ENCODE measurements around the gene GRHL1.
A peak's percentile ranks its signal among the peaks of the same experiment; 100 is the strongest.
"Not testable (repeated sequence)": the region's sequence is repeated elsewhere in the genome, so short reads cannot be mapped to it uniquely, and the experiment has no call there.

The GRHL1 gene

DNA sequence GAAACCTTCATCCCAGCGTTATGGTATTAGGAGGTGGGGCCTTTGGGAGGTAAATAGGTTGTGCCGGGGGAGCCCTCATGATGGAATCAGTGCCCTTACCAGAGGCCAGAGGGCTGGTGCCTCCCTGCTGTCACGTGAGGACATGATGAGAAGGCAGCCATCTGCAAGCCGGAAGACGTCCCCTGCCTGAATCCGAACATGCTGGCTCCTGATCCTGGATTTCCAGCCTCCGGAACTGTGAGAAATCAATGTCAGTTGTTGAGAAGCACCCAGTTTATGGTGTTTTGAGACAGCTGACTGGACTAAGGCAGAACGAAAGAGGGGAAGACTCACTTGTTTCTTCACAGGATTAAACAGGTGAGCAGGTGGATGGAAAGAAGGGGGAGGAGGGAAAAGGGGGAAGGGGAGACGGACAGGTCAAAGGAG lies 78.8 kb downstream of the GRHL1 start:
- no peak for DNase-seq

DNA sequence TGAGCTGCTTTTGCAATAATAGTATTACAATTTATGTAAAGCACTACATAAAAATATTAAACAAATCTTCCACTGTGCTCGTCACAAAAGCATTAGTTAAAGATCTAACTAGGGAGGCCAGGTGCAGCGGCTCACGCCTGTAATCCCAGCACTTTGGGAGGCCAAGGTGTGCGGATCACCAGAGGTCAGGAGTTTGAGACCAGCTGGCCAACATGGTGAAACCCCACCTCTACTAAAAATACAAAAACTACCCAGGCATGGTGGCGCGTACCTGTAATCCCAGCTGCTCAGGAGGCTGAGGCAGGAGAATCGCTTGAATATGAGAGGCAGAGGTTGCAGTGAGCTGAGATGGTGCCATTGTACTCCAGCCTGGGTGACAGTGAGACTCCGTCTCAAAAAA lies 79.3 kb downstream of the GRHL1 start:
- DNase-seq = not testable (repeated sequence)

DNA sequence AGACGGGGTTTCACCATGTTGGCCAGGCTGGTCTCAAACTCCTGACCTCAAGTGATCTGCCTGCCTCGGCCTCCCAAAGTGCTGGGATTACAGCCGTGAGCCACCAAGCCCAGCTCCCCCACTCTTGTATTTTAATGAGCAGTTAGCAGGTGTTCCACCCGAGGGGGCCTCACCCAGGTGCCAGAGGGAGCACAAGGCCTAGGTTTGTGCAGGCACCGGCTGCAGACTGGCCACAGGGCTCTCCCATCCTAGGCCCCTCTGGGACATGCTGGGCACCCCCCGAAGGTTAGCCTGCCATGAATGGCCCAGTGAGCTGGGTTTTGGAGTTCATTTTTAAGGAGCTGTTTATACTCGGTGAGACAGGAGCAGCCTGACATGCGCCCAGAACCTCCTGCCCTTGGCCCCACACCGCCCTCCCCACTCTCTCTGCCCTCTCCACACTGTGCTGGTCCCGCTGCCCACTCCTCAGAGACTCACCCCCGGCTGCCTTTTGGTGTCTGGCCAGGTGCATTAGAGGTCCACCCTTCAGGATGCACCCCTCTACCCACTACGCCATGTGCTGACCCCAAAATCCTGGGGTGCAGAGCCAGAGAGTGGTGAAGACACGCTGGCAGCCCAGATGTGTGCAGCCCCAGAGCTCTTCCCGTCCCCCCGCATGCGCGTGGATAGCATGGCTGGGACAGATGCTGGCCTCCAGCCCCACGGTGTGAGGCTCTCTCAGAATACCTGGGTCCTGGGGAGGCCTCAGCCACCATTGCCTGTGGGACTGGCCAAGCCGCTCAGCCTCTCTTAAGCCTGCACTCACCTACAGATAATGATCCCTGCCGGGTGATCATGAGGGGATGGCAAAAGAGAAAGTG lies 80.6 kb downstream of the GRHL1 start:
- no peak for DNase-seq

DNA sequence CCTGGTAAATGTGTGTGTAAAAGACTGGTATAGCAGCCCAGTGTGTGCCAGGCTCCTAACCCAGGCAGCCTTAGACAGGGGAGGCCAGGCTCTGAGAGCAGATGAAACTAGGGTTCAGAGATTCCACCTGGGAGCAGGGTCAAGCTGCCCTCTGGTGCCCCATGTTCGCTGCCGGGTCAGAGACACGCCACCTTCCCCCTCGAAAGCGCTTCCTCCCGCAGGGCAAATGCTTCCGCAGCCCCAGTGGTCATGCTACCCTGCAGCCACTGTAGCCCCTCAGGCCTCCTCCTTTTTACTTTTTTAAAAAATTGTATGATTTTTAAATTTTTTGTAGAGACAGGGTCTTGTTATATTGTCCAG lies 81.2 kb downstream of the GRHL1 start:
- DNase-seq = no peak

DNA sequence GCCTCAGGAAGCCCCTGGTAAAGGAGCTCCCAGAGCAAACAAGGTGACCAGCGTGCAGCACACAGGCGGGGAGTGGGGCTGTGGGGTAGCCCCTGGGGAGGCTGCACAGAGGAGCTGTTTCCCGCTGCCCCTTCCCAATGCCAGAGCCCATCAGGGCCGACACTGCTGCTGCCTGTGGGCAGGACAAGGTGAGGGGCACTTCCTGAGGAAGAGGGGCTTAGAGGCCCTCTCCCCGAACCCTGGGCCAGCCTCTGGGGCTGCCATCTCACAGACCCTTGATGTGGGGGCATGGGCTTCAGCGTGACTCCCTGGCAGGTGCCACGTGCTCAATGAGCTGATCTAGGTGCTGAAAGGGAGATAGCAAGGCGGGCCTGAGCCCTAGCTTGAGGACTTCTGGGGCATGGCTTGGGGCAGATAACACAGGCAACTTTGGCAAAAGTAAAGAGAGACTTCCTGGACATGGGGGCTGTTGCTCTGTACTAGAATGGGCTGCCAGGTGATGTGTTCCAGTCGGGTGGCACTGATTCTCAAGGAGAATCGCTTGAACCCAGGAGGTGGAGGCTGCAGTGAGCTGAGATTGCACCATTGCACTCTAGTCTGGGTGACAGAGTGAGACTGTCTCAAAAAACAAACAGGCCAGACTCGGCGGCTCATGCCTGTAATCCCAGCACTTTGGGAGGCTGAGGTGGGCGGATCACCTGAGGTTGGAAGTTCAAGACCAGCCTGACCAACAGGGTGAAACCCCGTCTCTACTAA lies 81.9 kb downstream of the GRHL1 start:
- DNase-seq = no peak

DNA sequence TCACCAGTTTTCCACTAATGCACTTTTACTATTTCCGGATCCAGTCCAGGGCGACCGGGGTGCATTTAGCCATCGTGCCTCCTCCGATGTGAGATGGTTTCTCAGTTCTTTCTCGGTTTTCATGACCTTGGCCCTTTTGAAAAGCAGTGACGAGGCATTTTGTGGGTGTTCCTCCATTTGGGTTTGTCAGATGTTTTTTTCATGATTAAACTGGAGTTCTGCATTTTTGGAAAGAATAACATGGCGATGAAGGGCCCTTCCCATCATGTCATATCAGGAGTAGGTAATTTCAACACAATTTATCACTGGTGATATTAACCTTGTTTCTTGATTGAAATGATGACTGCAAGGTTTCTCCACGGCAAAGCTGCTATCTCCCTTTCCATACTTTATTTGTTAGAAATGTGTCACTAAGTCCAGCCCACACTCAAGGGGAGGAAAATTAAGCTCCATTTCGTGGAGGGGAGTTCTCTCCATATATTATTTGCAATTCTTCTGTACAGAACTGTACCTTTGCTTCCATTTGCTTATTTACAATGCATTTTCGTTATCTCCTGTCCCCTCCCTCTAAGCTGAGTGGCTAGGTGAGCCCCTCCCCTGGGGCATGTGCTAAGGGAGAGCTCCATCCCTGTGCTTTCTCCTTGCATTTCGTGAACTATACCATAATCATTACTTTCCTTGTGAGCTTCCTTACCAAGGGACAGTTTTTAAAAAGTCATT lies 83.0 kb downstream of the GRHL1 start:
- DNase-seq = no peak

DNA sequence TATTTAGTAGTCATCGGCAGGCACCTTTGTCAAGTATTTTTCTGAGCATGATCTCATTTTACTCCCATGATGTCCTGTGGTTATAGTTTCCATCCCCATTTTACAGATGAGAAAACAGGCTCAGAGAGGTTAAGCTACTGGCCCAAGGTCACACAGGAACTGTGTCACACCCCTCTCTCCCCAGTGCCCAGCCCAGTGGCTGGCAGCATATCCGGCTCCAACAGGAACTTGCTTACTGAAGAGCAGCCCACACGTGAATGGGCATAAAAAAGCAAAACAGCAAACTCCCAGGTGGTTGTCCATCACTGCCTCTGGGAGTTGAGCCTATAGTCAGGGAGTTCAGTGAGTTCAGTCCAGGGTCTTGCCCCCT lies 83.5 kb downstream of the GRHL1 start:
- no peak for DNase-seq

DNA sequence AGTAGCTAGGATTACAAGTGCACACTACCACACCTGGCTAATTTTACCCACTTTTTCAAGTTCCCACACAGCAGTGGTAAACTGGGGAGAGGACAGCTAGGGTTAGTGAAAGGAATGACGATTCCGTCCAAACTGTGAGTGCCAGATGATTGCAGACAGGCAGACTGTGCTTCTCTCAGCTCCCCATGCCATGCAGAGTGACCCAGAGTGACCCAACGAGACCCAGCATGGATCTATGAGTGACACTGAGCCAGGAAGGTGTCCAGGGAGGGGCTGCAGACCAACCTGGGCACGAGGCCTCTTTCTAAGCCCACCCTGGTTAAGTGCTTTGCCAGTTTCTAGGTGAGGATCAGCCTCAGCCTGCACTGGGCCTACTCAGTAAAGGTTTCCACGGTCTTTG lies 84.1 kb downstream of the GRHL1 start:
- no peak for DNase-seq

DNA sequence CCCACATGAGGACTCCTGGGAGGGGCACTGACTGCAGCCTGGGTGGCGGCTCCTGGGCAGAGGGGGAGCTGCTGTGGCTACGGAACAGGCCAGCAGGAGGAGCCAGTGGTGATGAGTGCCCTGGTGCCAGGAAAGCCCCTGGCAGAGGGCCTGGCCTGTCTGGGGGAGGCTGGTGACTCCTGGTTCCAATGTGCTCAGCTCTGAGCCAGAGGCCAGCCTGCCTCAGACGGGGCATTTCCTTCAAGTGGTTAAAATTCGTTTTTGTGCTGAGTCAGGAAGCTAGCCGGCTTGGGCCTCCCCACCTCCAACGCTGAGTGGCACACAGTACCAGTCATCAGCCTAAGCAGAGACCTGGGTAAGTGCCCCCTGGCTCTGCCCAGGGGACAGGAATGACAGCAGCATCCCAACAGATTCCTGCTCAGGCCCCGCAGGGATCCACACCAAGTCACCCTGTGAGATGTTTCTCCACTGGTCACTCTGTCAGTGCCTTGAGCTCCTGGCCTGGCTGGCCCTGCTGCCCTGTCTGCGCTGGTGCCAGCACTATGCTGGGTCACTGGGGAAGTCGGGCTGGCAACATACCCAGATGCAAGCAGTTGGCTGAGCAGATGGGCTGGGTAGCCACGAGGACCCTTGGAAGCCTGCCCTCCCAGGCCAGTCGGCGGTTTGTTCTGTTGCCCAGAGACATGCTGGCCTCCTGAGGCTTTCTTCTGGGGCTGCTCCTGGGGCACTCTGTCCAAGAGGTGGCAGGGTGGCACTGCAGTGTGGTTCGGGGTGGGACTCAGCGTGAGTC lies 84.8 kb downstream of the GRHL1 start:
- DNase-seq = no peak

DNA sequence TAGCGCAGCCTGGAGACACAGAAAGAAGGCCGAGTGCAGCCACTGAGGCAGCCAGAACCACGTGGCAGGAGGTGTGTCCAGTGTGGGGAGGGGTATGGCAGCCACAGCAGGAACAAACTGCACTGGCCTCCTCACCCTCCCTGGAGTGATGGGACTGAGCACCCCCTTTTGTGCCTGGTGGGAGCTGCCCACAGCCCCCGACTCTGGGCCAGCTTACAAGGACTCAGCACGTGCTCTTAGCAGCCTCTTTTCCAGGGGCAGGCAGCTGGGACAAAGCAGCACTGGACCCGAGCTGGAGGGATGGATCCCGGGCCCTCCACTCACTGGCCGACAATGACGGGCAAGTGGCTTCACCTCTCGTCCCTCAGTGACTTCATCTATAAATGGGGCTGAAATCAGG lies 86.6 kb downstream of the GRHL1 start:
- DNase-seq = no peak

DNA sequence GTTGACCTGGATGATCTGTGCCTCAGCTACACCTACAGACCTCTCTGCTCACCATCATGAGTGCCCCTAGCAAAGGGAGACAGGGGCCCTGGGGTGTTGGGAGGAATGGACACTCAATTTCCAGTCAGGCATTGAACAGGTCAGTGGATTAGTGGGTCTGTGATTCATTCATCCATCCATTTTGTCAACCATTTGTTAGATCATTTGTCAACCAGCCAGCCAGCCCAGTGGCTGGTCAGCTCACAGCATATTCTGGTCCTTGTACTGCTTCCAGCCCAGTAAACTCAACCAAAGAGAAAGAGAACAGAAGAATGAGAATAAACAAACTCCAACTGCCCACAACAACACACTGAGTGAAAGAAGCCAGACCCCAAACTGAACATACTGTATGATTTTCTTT lies 87.2 kb downstream of the GRHL1 start:
- DNase-seq = no peak

DNA sequence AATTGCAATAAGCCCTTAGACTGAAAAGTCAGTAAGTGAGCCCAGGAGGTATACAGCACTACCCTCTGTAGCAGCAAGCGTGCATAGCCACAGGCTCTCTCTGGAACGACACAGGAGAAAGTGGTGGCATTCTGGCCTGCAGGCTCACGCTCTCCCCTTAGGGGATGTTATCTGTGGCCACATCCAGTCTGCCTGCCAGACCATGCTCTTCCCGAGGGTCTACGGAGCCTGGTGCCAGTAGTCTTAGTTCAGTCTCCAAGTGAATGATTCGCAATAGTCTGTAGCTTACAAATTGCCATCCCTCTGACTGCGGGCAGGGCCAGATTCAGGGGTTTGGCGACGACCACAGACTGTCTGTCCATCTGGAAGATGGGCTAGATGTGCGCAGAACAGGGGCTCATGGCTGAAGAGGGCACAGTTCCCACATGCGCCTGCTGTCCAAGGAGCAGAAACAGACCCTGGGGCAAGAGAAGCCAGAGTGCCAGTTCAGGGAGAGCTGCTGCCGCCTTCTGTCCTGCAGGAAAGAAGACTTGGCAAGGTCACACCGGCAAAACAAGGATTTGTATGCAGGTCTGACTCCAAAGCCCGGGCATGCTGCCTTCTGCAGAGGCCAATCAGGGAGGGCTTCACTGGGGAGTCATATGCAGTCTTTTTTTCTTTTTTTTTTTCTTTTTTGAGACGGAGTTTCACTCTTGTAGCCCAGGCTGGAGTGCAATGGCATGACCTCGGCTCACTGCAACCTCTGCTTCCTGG lies 88.3 kb downstream of the GRHL1 start:
- DNase-seq = no peak

DNA sequence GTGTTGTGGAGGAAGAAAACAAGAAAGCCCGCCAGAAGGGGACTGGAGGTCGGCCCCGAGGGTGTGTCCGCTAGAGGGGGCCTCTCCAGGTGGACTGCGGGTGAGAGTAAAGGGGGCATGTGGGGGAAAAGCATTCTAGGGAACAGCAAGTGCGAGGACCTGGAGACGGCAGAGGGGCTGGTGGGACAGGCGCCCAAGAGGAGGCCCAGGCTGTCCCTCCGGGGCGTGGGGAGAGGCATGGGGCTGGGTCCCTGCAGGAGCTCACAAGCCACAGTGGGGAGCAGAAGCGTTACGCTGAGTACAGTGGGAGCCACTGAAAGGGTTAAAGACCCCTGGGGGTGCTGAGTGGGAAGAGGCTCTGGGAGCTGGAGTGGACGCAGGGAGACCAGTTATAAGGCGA lies 90.2 kb downstream of the GRHL1 start:
- no peak for DNase-seq

DNA sequence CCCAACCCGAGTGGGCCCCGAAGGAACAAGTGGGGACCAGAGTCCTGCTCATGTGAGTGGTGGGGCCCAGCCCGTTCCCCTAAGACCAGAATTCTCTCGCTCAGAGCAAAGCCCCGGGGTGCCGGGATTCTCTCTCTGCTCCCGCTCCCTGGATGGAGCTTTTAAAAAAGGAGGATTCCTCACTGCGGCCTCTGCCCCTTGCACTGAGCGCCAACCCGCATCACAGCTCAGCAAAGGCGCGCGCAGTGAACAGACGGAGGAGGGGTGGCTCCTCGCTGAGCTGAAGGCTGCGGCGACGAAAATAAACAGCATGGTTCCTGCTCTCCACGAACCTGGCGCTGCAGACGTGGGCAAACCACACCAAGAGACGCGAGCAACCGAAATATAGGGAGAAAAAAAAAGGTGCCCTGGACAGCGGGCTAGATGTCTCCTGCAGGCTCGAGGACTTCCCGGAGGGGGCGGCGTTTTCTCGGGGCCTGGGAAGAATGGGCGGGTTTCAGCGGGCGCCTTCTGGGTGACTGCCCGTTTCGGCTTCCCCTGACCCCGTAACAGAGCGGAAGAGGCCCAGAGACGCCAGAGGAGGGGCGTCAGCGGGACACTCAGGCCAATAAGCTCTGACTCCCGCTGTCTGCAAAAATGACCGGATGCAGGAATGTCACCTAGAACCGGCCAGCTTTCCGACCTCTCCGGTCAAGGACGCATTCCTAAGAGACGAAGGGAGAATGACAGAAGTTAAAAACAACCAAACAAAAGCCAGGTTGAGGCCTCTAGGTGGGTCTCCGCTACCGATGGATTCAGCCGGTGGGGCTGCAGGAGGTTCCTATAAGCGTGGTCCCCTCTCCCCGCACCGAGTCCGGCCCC lies 91.0 kb downstream of the GRHL1 start:
- peak; percentile 14 for DNase-seq

DNA sequence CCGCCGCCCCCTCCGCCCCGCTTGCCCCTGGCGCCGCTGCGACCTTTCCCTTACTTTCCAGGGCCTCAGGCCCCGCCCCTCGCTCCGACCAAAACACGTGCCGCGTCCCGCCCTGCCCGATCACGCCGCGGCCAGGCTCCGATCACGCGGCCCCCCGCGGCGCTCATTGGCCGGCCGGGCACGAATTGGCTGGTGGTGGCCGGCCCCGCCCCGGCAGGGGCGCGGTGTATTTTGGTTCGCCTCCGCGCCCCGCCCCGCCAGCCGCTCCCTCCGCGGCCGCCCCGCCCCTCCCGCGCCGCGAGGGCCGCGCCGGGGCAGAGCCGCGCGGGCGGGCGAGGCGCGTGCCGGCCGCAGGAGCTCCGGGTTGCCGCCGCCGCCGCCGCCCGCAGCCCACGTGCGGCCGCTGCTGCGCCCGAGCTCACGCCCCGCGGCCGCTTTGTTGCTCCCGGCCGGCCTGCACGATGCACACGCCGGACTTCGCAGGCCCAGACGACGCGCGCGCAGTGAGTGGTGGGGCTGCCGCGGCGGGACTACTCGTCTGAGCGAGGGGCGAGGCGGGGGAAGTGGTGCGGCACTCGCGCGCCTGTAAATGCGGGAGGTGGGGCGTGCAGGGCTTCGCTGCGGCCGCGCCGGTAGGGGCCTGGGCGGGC lies 91.9 kb downstream of the GRHL1 start, which contains the start of gene KLF11:
TSS of gene KLF11 (plus strand) at position 295 of the 650 bp plus-strand sequence. CDS start at position 462, 167 bp downstream.
- DNase-seq = peak; percentile 83

DNA sequence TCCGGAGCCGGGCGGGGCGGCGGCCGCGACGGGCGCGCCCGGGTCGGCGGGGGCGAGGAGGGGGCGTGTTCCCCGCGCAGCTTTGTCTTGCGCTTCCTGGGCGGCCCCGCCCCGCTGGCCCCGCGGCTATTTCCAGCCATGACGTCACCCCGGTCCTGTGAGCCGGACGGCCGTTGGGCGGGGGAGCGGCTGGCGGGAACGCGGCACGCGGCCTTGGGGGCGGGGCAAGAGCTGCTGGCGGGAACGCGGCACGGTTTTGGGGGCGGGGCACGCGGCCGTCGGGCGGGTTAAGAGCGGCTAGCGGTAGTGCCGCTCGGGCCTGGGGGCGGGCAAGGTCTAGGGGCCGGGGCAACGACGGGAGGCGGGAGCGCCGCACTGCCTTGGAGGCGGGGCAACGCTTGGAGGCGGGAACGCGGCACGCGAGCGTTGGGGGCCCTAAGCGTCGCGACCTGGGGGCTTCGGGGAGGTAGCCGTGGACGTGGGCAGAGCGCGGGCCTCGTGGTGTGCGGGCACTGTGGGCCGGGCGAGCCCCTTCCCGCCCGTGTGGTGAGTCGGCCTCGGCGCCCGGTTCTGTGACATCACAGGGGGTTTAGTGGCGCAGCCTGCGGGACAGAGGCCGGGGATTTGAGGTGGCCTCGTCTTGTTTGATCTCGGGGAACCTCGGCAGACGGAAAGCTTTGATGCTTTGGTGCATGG lies 92.6 kb downstream of the GRHL1 start:
- peak; percentile 95 for DNase-seq

DNA sequence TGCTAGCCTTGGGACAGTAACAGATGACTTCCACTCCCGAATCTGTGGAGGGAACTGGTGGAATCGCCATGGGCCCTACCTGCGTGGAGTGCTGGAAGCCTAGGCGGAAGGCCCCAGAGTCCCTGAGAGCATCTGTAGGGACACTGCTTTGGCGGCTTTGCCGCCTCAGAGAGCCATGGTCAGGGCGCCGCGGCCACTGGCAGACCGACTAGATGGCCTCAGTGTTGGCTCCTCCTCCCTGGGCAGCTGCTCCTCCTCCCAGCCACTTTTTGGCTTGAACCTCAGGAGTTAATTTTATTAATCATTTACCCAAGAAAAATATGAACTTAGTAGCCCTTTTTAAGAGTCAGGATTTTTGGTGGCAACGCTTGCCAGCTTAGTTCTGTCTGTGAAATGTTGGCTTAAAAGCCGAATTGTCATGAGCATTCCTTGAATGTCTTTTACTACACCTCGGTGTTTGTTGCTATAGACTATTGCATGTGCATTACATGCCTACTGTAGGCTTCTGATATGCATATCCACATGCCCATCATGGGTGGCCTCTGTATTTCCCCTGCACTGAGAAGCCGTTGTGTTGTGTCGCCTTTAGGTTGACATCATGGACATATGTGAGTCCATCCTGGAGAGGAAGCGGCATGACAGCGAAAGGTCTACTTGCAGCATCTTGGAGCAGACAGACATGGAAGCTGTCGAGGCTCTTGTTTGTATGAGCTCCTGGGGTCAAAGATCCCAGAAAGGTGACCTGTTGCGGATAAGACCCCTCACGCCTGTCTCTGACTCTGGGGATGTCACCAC lies 94.3 kb downstream of the GRHL1 start:
- DNase-seq = no peak

DNA sequence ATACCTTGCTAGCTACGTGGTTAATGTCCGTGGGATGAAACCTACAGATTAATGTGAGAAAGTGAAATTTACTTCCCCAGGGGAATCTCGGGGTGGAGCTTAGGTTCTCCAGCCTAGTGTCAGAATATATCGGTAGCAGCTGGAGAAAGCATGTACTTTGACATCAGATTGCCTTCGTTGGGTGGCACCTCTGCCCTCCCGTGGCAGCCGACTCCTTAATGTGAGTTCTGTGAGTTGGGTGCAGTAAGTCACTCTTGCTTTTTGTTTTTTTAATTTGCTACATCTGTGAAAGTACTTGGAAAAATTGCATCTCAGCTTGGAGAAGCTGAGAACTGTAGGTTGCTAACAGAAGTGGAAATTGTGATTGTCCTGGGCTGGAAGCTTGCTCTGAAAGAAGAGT lies 95.4 kb downstream of the GRHL1 start:
- no peak for DNase-seq

All from activated gamma-delta T cell (primary cell).